ENCODE measurements around the gene TEAD4. TPM values are rescaled to one million over a fixed set of nuclear protein-coding genes. Genes with fewer than 3 reads are reported as not detected.

Gene TEAD4
- total and polyA plus RNA-seq, 2 donors from 2014 or later: 19.8 to 40.9 TPM

DNA sequence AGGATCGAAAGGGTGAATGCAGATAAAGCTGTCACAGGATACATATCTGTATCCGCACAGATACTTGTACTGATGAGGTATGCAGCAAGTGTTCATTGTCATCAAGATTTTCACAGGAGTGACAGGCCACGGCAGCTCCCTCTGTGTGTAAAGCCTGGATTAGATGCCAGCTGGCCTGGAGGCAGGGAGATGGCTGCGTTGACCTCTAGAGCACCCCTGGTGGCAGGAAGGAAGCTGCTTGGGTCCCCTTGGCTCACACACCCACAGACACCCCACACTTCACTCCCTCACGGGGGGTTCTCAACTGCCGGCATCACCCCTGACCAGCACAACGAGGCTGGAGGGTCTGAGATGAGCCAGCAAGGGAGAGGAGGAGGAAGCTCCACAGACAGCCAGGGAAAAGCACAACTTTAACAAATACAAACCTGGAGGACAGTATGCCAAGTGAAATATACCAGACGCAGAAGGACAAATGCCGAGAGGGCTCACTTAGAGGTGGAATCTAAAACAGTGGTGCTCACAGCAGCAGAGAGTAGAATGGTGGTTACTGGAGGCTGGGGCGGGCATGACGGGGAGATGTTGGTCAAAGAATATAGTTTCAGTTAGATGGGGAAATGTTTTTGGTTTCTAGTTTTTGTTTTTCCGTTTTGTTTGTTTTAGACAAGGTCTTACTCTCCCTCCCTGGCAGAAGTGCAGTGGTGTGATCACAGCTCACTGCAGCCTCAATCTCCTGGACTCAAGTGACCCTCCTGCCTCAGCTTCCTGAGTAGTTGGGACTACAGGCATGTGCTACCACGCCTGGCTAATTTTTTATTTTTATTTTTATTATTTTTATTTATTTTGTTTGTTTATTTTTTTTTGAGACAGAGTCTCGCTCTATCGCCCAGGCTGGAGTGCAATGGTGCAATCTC lies 45.7 kb downstream of the TEAD4 start:
- FAIRE-seq: no peak
- intact Hi-C loops (cut with DNase I): no loop called here
- TF ChIP-seq, protein P1, sequence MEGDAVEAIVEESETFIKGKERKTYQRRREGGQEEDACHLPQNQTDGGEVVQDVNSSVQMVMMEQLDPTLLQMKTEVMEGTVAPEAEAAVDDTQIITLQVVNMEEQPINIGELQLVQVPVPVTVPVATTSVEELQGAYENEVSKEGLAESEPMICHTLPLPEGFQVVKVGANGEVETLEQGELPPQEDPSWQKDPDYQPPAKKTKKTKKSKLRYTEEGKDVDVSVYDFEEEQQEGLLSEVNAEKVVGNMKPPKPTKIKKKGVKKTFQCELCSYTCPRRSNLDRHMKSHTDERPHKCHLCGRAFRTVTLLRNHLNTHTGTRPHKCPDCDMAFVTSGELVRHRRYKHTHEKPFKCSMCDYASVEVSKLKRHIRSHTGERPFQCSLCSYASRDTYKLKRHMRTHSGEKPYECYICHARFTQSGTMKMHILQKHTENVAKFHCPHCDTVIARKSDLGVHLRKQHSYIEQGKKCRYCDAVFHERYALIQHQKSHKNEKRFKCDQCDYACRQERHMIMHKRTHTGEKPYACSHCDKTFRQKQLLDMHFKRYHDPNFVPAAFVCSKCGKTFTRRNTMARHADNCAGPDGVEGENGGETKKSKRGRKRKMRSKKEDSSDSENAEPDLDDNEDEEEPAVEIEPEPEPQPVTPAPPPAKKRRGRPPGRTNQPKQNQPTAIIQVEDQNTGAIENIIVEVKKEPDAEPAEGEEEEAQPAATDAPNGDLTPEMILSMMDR (IDR thresholded peaks at IDR 0.05; ENCODE audit: borderline replicate concordance, extremely low read depth, insufficient read depth): no peak
- H3K9ac ChIP-seq (ENCODE audit: low read length in 3 of 3): no peak overlapping the region
- no peak overlapping the region for H3K27ac ChIP-seq (ENCODE audit: low read depth in 2 of 2, low read length in 2 of 2)
- no peaks in the 10 kb centered on the region for H3K36me3 ChIP-seq (ENCODE audit: control insufficient read depth in 2 of 3, insufficient read depth in 3 of 3, low read length in 3 of 3)
- peaks cover 0 to 2% (median 0%) of the 10 kb centered on the region in 3 donors for H3K4me1 ChIP-seq (ENCODE audit: control insufficient read depth in 2 of 3, insufficient read depth in 2 of 3, low read depth in 1 of 3, low read length in 3 of 3)
- no peak overlapping the region for H3K4me3 ChIP-seq (ENCODE audit: low read length in 3 of 3)
- H3K9me3 ChIP-seq (ENCODE audit: control insufficient read depth in 2 of 3, insufficient read depth in 1 of 3, low read length in 3 of 3): no peaks in the 10 kb centered on the region
- DNase-seq: no peak
- no peaks in the 10 kb centered on the region for H3K27me3 ChIP-seq (ENCODE audit: control insufficient read depth, insufficient read depth, low read length)

DNA sequence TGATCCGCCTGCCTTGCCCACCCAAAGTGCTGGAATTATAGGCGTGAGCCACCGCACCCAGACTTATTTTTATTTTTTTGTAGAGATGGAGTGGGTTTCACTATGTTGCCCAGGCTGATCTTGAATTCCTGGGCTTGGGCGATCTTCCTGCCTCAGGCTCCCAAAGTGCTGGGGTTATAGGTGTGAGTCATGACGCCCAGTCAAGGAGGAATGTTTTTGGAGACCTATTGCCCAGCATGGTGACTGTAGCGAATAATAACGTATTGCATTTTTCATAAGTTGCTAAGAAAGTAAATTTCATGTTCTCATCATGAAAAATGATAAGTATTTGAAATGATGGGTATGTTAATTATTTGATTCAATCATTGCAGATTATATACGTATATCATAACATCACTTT lies 46.5 kb downstream of the TEAD4 start:
- Histone ChIP-seq H3K27me3 (ENCODE audit: control insufficient read depth, insufficient read depth, low read length) (no peaks in the 10 kb centered on the region), H3K9ac (ENCODE audit: low read length in 3 of 3) (no peak overlapping the region), H3K36me3 (ENCODE audit: control insufficient read depth in 2 of 3, insufficient read depth in 3 of 3, low read length in 3 of 3) (no peaks in the 10 kb centered on the region), H3K27ac (ENCODE audit: low read depth in 2 of 2, low read length in 2 of 2) (no peak overlapping the region), H3K4me3 (ENCODE audit: low read length in 3 of 3) (no peak overlapping the region), H3K4me1 (ENCODE audit: control insufficient read depth in 2 of 3, insufficient read depth in 2 of 3, low read depth in 1 of 3, low read length in 3 of 3) (peaks cover 0 to 2% (median 0%) of the 10 kb centered on the region in 3 donors), H3K9me3 (ENCODE audit: control insufficient read depth in 2 of 3, insufficient read depth in 1 of 3, low read length in 3 of 3) (no peaks in the 10 kb centered on the region)
- TF ChIP-seq, protein P1 (IDR thresholded peaks at IDR 0.05; ENCODE audit: borderline replicate concordance, extremely low read depth, insufficient read depth): no peak
- FAIRE-seq (no peak), DNase-seq (no peak)
- intact Hi-C loops (cut with DNase I): no loop called here

DNA sequence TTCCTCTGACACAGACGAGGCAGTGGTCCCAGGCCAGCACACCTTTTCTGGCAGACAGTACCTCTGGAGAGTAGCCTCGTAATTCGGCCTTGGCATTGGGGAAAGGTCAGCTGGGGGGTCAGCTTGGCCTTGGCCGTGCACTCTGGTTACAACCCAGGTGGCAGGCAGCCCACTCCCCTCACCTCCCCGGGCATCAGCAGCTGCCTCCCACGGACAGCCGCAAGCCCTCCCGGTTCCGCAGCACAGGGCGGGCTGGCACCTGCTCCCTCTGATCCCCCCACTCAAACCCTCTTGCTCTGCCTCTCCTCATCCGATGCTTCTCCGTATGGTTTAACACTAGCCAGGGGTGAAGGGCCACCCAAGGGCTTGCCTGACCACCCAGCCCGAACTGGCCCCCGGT lies 50.6 kb downstream of the TEAD4 start:
- Histone ChIP-seq H3K9ac (ENCODE audit: low read length in 3 of 3) (no peak overlapping the region), H3K27ac (ENCODE audit: low read depth in 2 of 2, low read length in 2 of 2) (no peak overlapping the region), H3K36me3 (ENCODE audit: control insufficient read depth in 2 of 3, insufficient read depth in 3 of 3, low read length in 3 of 3) (no peaks in the 10 kb centered on the region), H3K27me3 (ENCODE audit: control insufficient read depth, insufficient read depth, low read length) (no peaks in the 10 kb centered on the region), H3K4me1 (ENCODE audit: control insufficient read depth in 2 of 3, insufficient read depth in 2 of 3, low read depth in 1 of 3, low read length in 3 of 3) (no peaks in the 10 kb centered on the region), H3K4me3 (ENCODE audit: low read length in 3 of 3) (no peak overlapping the region), H3K9me3 (ENCODE audit: control insufficient read depth in 2 of 3, insufficient read depth in 1 of 3, low read length in 3 of 3) (no peaks in the 10 kb centered on the region)
- DNase-seq (no peak), FAIRE-seq (no peak)
- TF ChIP-seq, protein P1 (IDR thresholded peaks at IDR 0.05; ENCODE audit: borderline replicate concordance, extremely low read depth, insufficient read depth): no peak
- intact Hi-C loops (cut with DNase I): no loop called here
